CD4-positive, alpha-beta T cell treated with Interleukin-10 for 1 hour (primary cell): ENCODE data around the gene SPAAR.
"Not testable (repeated sequence)": the region's sequence is repeated elsewhere in the genome, so short reads cannot be mapped to it uniquely, and the experiment has no call there.

Experiments
- DNase-seq: peaks from one replicate; pipeline ENCODE4 v3.0.0-alpha.2; 2020

The SPAAR gene, protein sequence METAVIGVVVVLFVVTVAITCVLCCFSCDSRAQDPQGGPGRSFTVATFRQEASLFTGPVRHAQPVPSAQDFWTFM

DNA sequence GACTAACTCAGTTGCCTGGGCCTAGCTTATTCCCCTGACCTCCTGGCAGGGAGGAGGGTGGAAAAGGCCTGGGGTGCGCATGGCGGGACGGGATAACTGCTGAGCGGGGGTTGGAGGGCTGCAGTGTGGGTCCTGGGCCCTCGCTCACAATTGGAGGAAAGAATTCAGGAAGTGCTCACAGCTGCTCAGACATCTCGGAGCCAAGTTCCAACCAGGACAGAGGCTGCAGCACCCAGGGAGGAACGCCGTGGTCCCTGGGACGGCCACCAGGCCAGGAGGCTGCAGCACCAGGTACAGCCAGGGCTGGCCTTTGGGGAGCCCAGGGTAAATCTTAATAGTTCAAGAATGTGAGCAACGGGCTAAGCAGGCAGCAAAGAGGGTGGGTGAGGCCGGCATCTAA lies at the start of gene SPAAR:
Gene SPAAR (plus strand): TSS at position 217 of the 400 bp plus-strand sequence. CDS start 974 bp downstream, outside the sequence.
- DNase-seq: no peak

- no peak for DNase-seq
These were observed 49.3 kb upstream of the SPAAR start for GRCh38 chr9:35859990-35860339.

DNA sequence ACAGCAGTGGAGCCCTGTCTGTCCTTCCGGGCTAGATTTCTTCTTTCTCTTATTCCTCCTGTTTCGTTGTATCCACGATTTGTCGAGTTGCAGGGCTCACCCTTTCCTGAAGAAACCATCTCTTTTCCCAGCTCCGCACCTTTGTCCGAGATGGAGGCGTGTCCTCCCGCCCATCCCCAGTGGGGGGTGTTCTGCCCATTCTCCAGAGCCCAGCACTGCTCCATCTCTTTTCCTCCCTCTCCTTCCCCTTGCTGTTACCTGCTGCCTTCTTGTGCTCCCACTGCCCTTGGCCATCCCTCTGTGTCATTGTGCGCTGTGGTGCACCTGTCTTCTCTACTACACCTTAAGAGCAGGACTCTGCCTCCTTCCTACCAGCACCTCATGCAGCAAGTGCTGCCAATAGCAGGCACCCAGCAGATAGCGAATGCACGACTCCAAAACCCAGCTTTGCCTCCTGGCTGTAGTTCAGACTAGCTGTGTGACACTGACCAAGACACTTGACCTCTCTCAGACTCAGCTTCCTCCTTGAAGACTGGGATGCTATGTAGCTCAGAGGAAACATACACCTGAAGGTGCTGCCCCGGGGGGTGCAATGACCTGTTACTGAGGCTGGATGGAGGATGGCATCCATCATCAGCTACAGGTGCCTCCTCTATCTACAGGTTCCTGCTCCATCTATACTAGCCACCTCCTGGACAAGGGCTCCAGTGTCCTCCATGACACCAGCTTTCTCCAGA lies 48.0 kb upstream of the SPAAR start:
- DNase-seq: no peak

- no peak for DNase-seq
These were observed 47.0 kb upstream of the SPAAR start for GRCh38 chr9:35862328-35862727.

DNA sequence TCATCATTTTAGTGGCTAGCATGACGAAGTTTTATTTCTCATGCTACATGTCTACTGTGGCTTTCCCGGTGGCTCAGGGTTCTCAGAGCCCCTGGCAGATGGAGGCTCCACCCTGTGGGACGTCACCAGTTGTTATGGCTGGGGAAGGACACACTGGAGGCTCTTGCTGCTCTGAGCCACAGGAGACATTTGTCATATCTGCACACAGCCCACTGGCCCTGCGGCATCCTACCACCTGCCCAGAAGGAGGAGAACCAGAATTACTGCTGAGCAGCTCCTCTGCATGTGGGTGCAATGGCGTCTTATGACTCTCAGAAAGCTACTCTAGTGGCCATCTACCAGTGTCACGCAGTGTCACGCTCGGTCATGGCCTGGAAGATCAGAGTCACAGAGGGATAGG lies 45.7 kb upstream of the SPAAR start:
- DNase-seq: no peak

DNA sequence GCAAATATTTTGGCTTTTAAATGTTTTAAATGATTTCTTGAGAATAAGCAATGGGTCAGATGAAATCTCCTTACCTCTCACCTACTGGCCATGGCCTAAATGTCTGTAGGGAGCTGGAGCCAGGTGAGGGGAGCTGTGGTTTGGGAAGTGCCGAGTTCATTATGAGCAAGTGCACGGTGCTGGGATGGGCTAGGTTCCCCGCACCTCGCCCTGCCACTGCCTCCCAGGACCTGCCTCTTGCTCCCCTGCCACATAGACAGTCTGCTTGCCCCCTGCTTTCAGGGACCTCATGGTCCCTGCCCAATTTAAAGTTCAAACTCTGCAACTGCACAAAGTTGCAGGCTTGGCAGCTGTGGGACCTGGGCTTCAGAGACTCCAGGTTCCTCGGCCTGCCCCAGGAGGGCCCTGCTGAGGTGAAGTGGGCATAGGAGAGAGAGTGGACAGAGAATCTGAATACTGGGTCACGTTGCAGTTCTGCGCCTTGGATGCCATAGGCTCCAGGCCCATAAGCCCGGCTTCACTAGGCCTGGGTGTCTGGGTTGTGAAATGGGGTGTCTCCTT lies 44.5 kb upstream of the SPAAR start:
- DNase-seq: no peak

- no peak for DNase-seq
These were observed 41.8 kb upstream of the SPAAR start for GRCh38 chr9:35867538-35867937.

DNA sequence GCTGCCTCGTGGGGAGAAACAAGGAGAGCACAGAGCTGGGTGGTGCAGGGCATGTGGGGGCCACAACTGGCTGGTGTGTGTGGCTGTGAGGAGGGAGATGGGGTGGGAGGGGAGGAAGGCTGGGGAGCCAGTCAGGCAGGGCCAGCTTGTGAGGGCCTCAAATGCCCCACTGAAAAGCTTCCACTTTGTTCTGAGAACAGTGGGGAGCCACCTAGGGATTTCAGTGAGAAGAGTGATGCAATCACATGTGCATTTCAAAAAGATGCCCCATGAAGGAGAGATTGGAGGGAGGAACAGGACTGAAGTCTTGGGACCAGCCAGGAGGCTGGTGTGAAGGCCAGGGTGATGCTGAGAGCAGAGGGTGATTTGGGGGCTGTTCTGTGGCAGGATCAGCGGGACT lies 40.4 kb upstream of the SPAAR start:
- DNase-seq: no peak

DNA sequence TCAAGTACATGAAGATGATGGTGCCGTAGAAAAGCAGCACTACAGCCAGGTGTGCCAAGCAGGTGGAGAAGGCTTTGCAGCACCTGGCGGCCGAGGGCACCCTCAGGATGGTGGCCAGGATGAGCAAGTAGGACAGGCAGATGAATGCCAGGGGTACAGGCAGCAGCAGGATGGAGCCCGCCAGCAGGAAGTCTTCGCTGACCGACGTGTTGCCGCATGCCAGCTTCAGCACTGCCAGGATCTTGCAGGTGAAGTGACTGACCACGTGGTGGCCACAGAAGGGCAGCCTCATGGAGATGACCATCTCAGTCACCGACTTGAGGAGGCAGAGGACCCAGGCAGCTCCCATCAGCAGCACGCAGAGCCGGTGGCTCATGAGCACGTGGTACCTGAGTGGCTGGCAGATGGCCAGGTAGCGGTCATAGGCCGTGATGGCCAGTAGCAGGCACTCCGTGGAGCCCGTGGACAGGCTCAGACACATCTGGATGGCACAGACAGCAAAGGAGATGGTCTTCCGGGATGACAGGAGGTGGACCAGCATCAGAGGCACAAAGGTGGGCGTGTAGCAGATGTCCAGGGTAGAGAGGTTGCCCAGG lies 39.6 kb upstream of the SPAAR start:
- no peak for DNase-seq

DNA sequence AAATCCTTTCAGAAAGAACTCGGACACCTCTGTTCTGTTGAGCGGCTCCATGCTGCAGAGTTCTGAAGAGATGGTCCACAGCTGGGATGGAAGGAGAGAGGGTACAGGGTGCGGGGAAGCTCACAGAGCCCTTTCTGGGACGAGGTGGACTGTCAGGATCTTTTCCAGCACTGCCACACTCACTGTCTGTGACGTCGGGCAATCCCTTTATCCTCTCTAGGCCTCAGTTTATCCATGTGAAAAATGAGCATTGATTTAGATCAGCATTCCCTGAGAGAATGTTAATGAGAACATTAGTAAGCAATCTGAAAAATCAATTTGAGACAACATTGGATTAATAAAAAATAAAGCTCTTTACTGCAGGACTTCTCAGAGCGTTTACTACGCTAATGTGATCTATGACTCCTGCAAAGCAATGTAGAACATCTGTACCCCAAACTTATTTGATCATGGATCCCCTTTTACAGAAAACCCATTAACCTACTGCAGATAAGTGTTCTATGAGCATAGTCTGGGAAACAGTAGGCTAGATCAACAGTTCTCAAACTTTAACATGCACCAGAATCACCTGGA lies 38.9 kb upstream of the SPAAR start, which contains the start of gene OR13J1:
Gene OR13J1 (minus strand): TSS at position 51 of the 573 bp plus-strand sequence. CDS start 0 bp downstream, at position 51.
- no peak for DNase-seq

GRCh38 chr9:35871545-35871944 lies 37.7 kb upstream of the SPAAR start:
- no peak for DNase-seq

DNA sequence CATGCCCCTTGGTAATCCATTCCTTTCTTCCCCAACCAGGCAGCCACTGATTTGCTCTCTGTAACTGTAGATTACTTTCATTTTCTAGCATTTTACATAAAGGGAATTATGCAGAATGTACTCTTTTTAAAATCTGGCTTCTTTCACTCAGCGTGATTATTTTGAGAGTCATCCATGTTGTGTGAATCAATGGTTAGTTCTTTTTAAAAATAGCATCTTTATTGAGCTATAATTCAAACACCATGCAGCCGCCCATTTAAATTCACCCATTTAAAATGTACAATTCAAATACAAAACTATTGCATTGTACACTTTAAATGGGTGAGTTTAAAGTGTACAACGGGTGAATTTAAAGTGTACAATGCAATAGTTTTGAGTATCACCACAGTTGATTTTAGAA lies 36.8 kb upstream of the SPAAR start:
- DNase-seq: no peak

DNA sequence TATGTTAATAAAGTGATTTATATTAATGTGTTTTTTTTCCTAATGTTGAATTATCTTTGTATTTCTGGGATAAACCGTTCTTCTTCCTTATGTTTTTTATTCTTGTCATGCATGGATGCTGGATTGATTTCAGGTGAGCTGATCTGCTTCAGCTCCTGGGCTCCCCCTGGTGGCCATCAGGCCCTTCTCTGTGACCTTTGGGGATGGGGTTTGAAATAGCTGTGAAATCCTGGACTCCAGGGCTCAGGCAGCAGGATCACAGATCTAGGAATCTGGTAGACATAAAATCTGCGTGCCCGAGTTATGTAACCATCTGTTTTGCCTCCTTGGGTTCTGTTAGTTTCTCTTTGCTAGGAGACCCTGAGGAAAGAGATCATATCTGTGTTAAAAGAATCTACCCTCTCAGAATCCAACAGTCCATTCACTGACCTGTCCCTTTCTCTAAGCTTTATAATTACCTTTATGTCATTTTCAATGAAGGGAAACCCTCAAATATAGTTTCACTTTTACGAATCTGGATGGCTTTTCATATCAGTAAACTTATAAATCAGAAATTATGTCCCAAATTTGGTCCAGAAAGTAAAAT lies 26.9 kb upstream of the SPAAR start:
- DNase-seq: peak; percentile 77

- DNase-seq: no peak
These were observed 26.3 kb upstream of the SPAAR start for GRCh38 chr9:35882996-35883395.

GRCh38 chr9:35884908-35885307 lies 24.4 kb upstream of the SPAAR start:
- not testable (repeated sequence) for DNase-seq

GRCh38 chr9:35891646-35892045 lies 17.6 kb upstream of the SPAAR start:
- DNase-seq: no peak

DNA sequence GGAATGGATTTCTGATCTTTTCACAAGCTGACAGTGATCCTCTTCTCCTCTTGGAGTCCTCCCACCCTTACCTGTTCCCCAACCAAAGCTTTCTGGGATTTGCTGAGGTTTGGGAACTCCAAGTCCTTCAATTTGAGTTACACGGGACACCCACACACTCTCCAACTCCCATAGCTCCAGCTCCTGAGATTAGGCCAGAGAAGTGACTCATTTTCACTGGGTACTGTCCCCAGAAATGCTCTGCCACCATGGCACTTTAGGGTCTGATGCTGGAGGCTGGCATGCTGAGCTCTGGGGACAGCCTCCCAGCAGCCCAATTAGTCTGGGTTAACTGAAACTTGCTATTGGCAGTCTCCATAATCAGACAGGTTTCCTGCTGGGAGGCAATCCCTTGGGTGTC lies 17.2 kb upstream of the SPAAR start:
- no peak for DNase-seq

GRCh38 chr9:35896570-35896969 lies 12.7 kb upstream of the SPAAR start:
- no peak for DNase-seq

DNA sequence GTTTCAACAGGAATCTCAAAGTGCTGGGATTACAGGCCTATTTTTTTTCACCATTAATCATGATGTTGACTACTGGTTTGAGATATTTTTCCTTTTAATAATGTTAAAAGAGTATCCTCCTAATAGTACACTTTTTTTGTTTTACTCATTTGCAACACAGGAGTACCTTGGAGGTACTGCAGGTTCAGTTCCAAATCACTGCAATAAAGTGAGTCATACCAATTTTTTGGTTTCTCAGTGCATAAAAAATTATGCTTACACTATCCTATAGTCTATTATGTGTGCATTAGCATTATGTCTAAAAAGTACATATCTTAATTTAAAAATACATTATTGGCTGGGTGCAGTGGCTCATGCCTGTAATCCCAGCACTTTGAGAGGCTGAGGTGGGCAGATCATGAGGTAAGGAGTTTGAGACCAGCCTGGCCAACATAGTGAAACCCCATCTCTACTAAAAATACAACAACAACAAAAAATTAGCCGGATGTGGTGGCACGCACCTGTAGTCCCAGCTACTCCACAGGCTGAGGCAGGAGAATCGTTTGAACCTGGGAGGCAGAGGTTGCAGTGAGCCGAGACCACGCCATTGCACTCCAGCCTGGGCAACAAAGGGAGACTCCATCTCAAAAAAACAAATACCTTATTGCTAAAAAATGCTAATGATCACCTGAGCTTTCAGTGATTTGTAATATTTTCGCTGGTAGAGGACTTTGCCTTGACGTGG lies 11.8 kb upstream of the SPAAR start:
- not testable (repeated sequence) for DNase-seq

- no peak for DNase-seq
These were observed 11.0 kb upstream of the SPAAR start for GRCh38 chr9:35898337-35898736.

GRCh38 chr9:35899021-35899420 lies 10.3 kb upstream of the SPAAR start:
- DNase-seq: no peak

DNA sequence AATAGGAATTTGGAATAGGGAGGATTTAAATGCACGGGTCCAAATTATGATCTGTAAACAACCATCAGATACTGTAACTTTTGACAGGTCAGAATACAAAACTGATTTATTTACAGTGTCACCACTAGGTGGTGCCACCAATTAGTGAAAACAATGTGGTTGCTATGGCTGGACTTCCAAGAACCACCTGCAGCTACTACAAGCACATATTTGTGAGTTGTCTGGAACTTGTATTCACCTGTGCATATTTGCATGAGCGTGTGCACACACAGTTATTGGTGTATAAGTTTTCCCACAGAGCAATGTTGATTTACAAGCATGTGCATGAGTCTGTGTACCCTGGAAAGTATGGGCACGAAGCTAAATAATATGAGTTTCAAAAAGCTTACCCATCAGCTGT lies 6.2 kb upstream of the SPAAR start:
- peak; percentile 72 for DNase-seq

GRCh38 chr9:35904338-35904737 lies 5.0 kb upstream of the SPAAR start:
- DNase-seq: no peak
